AG08396 (cell line): ENCODE results near the gene RCN1.

Experiments
- DNase-seq: peaks from one replicate; pipeline ENCODE4 v3.0.0; 2012; ENCODE audit warnings: low spot score, mixed read lengths

Gene RCN1

DNA sequence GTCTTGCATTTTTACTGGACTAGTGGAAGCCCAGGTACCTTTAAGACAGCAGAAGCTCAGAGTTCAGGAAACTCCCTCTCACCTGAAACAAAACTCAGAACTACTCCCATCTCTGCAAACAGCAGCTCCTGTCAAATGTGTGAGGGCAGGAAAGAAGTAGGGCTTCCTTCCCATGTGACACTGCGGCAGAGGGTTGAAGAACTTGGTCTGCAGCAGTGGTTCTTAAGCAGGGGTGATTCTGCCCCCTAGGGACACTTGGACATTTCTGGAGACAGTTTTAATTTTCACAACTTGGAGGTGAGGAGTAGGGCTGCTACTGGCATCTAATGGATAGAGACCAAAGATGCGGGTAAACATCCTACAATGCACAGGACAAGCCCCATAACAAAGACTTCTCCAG lies 63.4 kb downstream of the RCN1 start:
- no peak for DNase-seq
